Anterior cingulate cortex (tissue), 58 donors: Measurements from ENCODE around the gene IFT88.

ENCODE experiments used
- DNase-seq, 58 donors: peaks; one replicate each; lab custom pipeline; 2025; lab: John Stamatoyannopoulos, UW

Gene IFT88

GRCh38 chr13:20566898-20567874, at the start of gene IFT88:
TSS of gene IFT88 (plus strand) at chr13:20567157. CDS start at chr13:20574386, 7,229 bp downstream.
- peak; percentile 43 to 95 (median 88) for DNase-seq

- no peak for DNase-seq
Measured at GRCh38 chr13:20518660-20519100, 48.3 kb upstream of the IFT88 start.

- no peak for DNase-seq
Measured at GRCh38 chr13:20519875-20520274, 47.1 kb upstream of the IFT88 start.

DNA sequence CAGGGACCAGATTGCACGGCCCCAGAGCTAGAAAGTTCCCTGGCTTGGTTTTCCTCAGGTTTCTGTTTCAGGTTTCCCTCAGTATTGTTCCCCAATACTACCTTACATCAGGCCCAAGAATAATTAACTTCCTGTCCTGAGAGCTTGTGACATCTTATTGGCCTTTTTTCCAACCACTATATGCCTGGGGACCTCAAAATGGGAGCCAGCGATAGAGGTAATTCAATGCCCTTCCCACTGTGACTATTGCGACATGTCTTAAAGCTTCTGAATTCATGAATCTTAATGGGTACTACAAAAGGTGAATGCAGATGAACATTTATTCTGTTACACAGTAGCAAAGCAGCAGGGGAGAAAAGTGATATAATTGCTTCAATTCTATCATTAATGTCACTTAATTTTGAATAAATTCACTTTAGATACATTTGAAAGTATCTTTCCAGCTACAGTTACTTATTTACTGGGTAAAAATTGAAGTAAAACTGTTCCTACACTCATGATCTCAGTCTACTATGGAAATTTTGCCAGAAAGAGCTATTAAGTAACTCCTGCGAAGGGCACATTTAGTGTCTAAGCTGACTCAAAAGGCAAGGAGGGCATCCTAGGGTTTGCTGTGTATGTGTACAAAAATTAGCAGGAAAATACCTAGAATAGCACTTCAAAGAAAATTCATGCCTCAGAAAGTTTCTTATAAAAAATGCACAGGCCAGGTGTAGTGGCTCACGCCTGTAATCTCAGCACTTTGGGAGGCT, 45.4 kb upstream of the IFT88 start:
- DNase-seq: no peak

- DNase-seq: peak in 46 of 58 donors; percentile 8 to 76 (median 46)
Measured at GRCh38 chr13:20525144-20525600, 41.8 kb upstream of the IFT88 start.

- peak; percentile 25 to 89 (median 77) for DNase-seq
Measured at GRCh38 chr13:20525601-20526544, 41.1 kb upstream of the IFT88 start, which contains the start of gene CRYL1. TSS of gene CRYL1 (minus strand) at chr13:20525857. CDS start at chr13:20525794, 63 bp downstream.

GRCh38 chr13:20526664-20527063, 40.3 kb upstream of the IFT88 start:
- DNase-seq: peak in 1 of 58 donors; percentile 11

DNA sequence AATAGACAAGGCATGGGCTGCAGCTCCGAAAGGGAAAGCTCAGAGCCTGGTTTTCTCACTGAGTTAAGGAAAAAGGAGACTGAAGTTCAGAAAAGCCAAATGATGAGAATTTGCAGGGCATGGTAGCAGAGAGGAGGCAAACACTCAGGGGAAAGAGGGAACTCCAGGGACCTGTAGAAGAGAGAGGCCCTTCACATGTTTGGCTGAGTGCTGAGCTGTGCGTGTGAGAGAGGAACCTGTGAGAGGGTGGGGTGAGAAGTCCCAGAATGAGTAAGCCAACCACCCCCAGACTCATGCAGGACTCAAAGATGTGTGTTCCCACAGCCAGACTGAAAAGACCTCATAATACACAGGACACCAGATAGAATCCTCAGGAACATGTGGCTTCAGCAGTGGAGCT, 38.5 kb upstream of the IFT88 start:
- no peak for DNase-seq

- no peak for DNase-seq
Measured at GRCh38 chr13:20534038-20534608, 32.8 kb upstream of the IFT88 start.

DNA sequence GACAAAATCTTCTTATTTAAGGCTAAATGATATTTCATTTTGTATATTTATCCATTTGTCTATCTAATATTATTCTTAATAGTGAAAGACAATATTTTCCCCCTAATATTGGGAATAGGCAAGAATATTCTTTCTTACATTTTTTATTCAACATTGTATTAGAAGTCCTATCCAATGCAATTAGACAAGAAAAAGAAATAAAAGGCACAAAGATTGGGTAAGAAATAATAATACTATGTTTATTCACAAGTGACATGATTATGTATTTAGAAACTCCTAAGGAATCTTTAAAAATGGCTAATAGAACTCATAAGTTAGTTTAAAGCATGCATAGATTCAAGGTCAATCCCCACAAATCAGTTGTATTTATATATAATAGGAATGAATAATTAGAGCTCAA, 30.0 kb upstream of the IFT88 start:
- DNase-seq: no peak

DNA sequence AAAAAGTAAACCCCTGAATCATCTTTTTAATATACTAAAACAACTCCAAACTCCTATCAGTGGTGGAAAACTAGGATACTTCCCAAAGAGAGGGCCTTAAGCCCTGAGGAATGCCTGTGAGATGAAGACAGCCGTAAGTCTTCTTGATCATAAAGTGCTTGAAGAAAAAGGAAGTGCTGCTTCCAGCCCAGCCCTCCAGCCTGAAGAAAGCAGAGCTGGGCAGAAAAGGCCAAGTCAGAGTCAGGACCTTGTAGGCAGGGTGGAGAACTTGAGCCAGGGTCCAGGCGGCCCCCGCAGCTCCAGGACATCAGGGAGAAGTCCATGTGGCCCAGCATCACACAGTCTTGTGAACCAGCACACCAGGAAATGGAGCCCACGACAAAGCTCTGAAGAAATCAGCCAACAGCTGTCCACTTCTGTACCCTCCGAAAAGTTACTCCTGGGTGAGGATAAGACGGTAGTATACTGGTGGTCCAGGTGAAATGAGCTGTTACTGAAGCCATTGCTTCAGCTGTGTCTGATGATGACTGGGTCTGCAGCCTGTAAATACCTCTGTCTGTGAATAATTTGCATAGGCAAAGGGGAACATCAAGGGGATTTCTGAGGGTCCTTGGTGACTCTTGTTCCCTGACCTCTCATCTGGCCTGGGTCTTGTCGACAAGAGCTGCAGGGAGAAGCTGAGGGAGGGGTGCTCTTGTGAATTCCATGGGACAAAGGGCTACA, 22.6 kb upstream of the IFT88 start:
- no peak for DNase-seq

- DNase-seq: no peak
Measured at GRCh38 chr13:20546556-20546955, 20.4 kb upstream of the IFT88 start.

DNA sequence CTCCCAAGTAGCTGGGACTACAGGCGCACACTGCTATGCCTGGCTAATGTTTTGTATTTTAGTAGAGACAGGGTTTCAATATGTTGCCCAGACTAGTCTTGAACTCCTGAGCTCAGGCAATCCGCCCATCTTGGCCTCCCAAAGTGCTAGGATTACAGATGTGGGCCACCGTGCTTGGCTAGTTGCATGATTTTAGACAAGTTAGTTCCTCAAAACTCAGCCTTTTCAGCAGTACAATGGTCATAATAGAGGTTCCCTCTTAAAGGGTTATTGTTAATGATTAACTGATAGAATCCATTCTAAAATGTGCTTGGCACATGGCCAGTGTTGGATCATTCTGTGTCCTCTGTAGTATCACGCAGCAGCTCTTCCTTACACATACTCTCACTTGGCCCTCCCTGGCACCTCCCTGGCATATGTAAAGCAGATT, 19.5 kb upstream of the IFT88 start:
- DNase-seq: peak in 1 of 58 donors; percentile 13

- DNase-seq: peak in 1 of 58 donors; percentile 6
Measured at GRCh38 chr13:20550799-20551198, 16.2 kb upstream of the IFT88 start.

- DNase-seq: peak in 54 of 58 donors; percentile 7 to 92 (median 68)
Measured at GRCh38 chr13:20553311-20553710, 13.6 kb upstream of the IFT88 start.

DNA sequence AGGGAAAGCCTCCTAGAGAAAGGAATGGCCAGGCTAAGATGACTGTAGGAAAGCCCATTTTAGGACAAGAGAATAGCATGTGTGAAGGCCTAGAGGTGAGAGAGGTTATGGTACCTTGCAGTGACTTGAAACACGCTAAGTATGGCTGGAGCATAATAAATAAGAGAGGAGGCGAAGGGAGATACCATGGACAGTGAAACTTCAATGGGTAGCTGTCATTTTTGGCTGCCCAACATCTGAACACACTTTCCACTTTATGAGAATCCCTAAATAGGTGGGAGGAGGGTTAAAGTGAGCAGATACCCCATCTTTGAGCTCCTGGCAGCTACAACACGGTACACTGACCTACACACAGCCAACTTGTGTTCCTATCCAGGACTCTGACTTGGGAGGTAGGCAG, 8.0 kb upstream of the IFT88 start:
- no peak for DNase-seq

GRCh38 chr13:20559659-20560356, 7.1 kb upstream of the IFT88 start:
- no peak for DNase-seq

- DNase-seq: no peak
Measured at GRCh38 chr13:20561741-20562140, 5.2 kb upstream of the IFT88 start.
